Osteoblast (primary cell): Measurements from ENCODE around the gene STK32C. TPM values are rescaled to one million over a fixed set of nuclear protein-coding genes. Genes with fewer than 3 reads are reported as not detected.

Experiments used
- DNase-seq: peaks from one replicate; pipeline ENCODE4 v3.0.0; 2011; ENCODE audit warnings: low spot score, mixed read lengths; ENCODE audit not compliant: insufficient read length; ENCODE audit errors: missing footprints
- H2AFZ ChIP-seq: 2 replicates; pipeline ENCODE4 v1.6.0; 2011; ENCODE audit warnings: mild to moderate bottlenecking, low read length
- H3K27ac ChIP-seq: 2 replicates; pipeline ENCODE4 v1.5.1; 2011; ENCODE audit warnings: mild to moderate bottlenecking, low read depth, low read length, moderate library complexity
- H3K27me3 ChIP-seq: 2 replicates; pipeline ENCODE4 v1.6.0; 2012; ENCODE audit warnings: mild to moderate bottlenecking, control low read depth, inconsistent platforms, low read length, moderate library complexity; ENCODE audit not compliant: insufficient read depth
- H3K36me3 ChIP-seq: 2 replicates; pipeline ENCODE4 v1.5.1; 2011; ENCODE audit warnings: mild to moderate bottlenecking, low read length, control low read depth, moderate library complexity; ENCODE audit not compliant: insufficient read depth
- H3K4me1 ChIP-seq: 2 replicates; pipeline ENCODE4 v1.5.1; 2011; ENCODE audit warnings: mild to moderate bottlenecking, low read length, control low read depth, moderate library complexity; ENCODE audit not compliant: insufficient read depth
- H3K4me2 ChIP-seq: 2 replicates; pipeline ENCODE4 v1.6.0; 2011; ENCODE audit warnings: mild to moderate bottlenecking, low read length; ENCODE audit not compliant: insufficient read depth
- H3K4me3 ChIP-seq: fragments of 200-600 bp; sonication (generic); 3 replicates; pipeline ENCODE4 v1.5.1; 2012; ENCODE audit warnings: mild to moderate bottlenecking, low read length, inconsistent platforms; ENCODE audit not compliant: insufficient read depth
- H3K79me2 ChIP-seq: 2 replicates; pipeline ENCODE4 v1.6.0; 2012; ENCODE audit warnings: mild to moderate bottlenecking, low read length, control low read depth, inconsistent platforms; ENCODE audit not compliant: insufficient read depth
- H3K9me3 ChIP-seq: 2 replicates; pipeline ENCODE4 v1.5.1; 2011; ENCODE audit warnings: low read depth, low read length, control low read depth
- H4K20me1 ChIP-seq: 2 replicates; pipeline ENCODE4 v1.6.0; 2012; ENCODE audit warnings: mild to moderate bottlenecking, low read length, control low read depth; ENCODE audit not compliant: insufficient read depth
- CTCF ChIP-seq: IDR thresholded peaks from 2 replicates; pipeline ENCODE4 v1.5.1; 2011; ENCODE audit warnings: mild to moderate bottlenecking, low read depth, low read length, moderate library complexity; ENCODE audit errors: extremely low read depth
- total RNA-seq: library from RNA; depleted of rRNA; stranded (reverse); fragments of >200 nt; gene quantifications from 2 replicates; pipeline ENCODE4 v1.2.3, GENCODE V29; 2012

Gene STK32C
- total RNA-seq, 1 donor, result 14.5 TPM

- Histone ChIP-seq H3K27ac (no peak overlapping the region), H3K9me3 (no peaks in the 10 kb centered on the region), H3K27me3 (no peaks in the 10 kb centered on the region), H3K4me2 (no peak overlapping the region), H2AFZ (no peak overlapping the region), H3K79me2 (no peaks in the 10 kb centered on the region), H4K20me1 (no peaks in the 10 kb centered on the region), H3K36me3 (no peaks in the 10 kb centered on the region), H3K4me1 (no peaks in the 10 kb centered on the region), H3K4me3 (no peak overlapping the region)
- no peak for TF ChIP-seq CTCF
- peak; percentile 90 for DNase-seq
Measured at GRCh38 chr10:132201111-132201969, 106.4 kb downstream of the STK32C start.

GRCh38 chr10:132200344-132201110 is 107.2 kb downstream of the STK32C start:
- Histone ChIP-seq H3K4me1 (no peaks in the 10 kb centered on the region), H3K9me3 (no peaks in the 10 kb centered on the region)
- no peak for TF ChIP-seq CTCF

GRCh38 chr10:132199854-132200311 is 107.9 kb downstream of the STK32C start:
- H3K4me2 ChIP-seq, result no peak overlapping the region
- H3K4me3 ChIP-seq, result no peak overlapping the region
- TF ChIP-seq CTCF, result no peak
- H3K79me2 ChIP-seq, result no peaks in the 10 kb centered on the region
- H3K9me3 ChIP-seq, result no peaks in the 10 kb centered on the region
- no peaks in the 10 kb centered on the region for H4K20me1 ChIP-seq
- DNase-seq, result peak; percentile 83
- H3K27me3 ChIP-seq, result no peaks in the 10 kb centered on the region
- H2AFZ ChIP-seq, result no peak overlapping the region
- no peaks in the 10 kb centered on the region for H3K4me1 ChIP-seq
- H3K27ac ChIP-seq, result no peak overlapping the region
- no peaks in the 10 kb centered on the region for H3K36me3 ChIP-seq

More at GRCh38 chr10:132200344-132201110, 107.2 kb downstream of the STK32C start:
- Histone ChIP-seq H3K27me3 (no peaks in the 10 kb centered on the region), H2AFZ (no peak overlapping the region), H3K27ac (no peak overlapping the region), H3K4me2 (no peak overlapping the region), H3K4me3 (no peak overlapping the region), H3K79me2 (no peaks in the 10 kb centered on the region), H3K36me3 (no peaks in the 10 kb centered on the region), H4K20me1 (no peaks in the 10 kb centered on the region)
- peak; percentile 88 for DNase-seq
